ENCODE data around the gene ZNF45. TPM values are rescaled to one million over a fixed set of nuclear protein-coding genes. Genes with fewer than 3 reads are reported as not detected.

Gene ZNF45
- total and polyA plus RNA-seq, 2 of the 13 experiments (the other 11 are each of a cell fraction or from before 2014, with no cell fraction given), result 2.4 to 11.3 TPM

- no peak for TF ChIP-seq MLX (CRISPR knock-in tag; IDR thresholded peaks at IDR 0.05)
- no peak for TF ChIP-seq ZNF281 (CRISPR knock-in tag; IDR thresholded peaks at IDR 0.05; ENCODE audit: borderline replicate concordance)
- TF ChIP-seq ZNF776 (CRISPR knock-in tag; IDR thresholded peaks at IDR 0.05), result no peak
- TF ChIP-seq THAP8 (CRISPR knock-in tag; IDR thresholded peaks at IDR 0.05; ENCODE audit: borderline replicate concordance), result no peak
- TF ChIP-seq TSC22D2 (CRISPR knock-in tag; IDR thresholded peaks at IDR 0.05; ENCODE audit: borderline replicate concordance), result 0 out of 2 replicates have a peak, but pooled peaks have one; percentile 27
- no peak for TF ChIP-seq CTCF (CRISPR knock-in tag; IDR thresholded peaks at IDR 0.05)
- no peak for TF ChIP-seq TBL1XR1 (IDR thresholded peaks at IDR 0.05; ENCODE audit: borderline replicate concordance, low read length, partially characterized antibody)
- TF ChIP-seq ZNF558 (CRISPR knock-in tag; IDR thresholded peaks at IDR 0.05; ENCODE audit: borderline replicate concordance), result peak; percentile 70; the same call in 1 of the 2 replicates
- peak; percentile 45 for TF ChIP-seq MED8 (CRISPR knock-in tag; IDR thresholded peaks at IDR 0.05; ENCODE audit: insufficient replicate concordance)
- no peak for TF ChIP-seq ZNF3 (CRISPR knock-in tag; IDR thresholded peaks at IDR 0.05)
- no peak for TF ChIP-seq SP140L (CRISPR knock-in tag; IDR thresholded peaks at IDR 0.05; ENCODE audit: borderline replicate concordance)
- no peak for TF ChIP-seq ZNF331 (CRISPR knock-in tag; IDR thresholded peaks at IDR 0.05)
- TF ChIP-seq ZBTB37 (CRISPR knock-in tag; IDR thresholded peaks at IDR 0.05), result no peak; the same call in 1 of the 2 replicates
- TF ChIP-seq ZNF276 (CRISPR knock-in tag; IDR thresholded peaks at IDR 0.05; ENCODE audit: low read depth), result no peak
- TF ChIP-seq ZBTB42 (CRISPR knock-in tag; IDR thresholded peaks at IDR 0.05), result no peak
- no peak for TF ChIP-seq MAZ (IDR thresholded peaks at IDR 0.05; ENCODE audit: borderline replicate concordance, low read depth, low read length)
- peak; percentile 53; the same call in 1 of the 2 replicates for TF ChIP-seq MAZ (CRISPR knock-in tag; IDR thresholded peaks at IDR 0.05; ENCODE audit: low read depth)
- no peak for TF ChIP-seq ZNF382 (CRISPR knock-in tag; IDR thresholded peaks at IDR 0.05; ENCODE audit: borderline replicate concordance)
- TF ChIP-seq GTF2F1 (IDR thresholded peaks at IDR 0.05; ENCODE audit: low read length), result no peak
- TF ChIP-seq ZMYM3 (CRISPR knock-in tag; IDR thresholded peaks at IDR 0.05), result peak; percentile 29; the same call in 1 of the 2 replicates
Observed at GRCh38 chr19:43934985-43935708, at the start of gene ZNF45 (continued).
